ENCODE measurements around the gene ANKRD16. TPM values are rescaled to one million over a fixed set of nuclear protein-coding genes. Genes with fewer than 3 reads are reported as not detected.

Gene ANKRD16
- total and polyA plus RNA-seq, 8 donors, result 2.2 to 233 (median 8.2) TPM

DNA sequence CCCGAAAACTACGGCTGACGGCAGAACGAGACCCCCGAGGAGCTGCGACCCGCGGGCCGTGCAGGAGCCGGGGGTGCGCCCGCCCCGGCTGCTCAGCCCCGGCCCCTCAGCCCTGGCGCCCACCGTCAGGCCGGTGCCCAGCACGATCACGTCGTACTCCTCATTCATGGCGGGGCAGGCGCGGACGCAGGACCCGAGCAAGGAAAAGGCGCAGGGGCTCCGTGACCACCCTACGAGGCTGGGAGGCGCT is 76.7 kb downstream of the ANKRD16 start:
- DNase-seq, result no peak
- Histone ChIP-seq H3K36me3 (peaks cover 0 to 3% (median 2%) of the 10 kb centered on the region in 4 donors), H3K4me3 (peak overlapping the region; percentile 83 to 100 (median 94)), H3K27ac (peak overlapping the region; percentile 95 to 100 (median 98)), H3K27me3 (no peaks in the 10 kb centered on the region), H3K9me3 (no peaks in the 10 kb centered on the region), H3K4me1 (peaks cover 21 to 55% (median 47%) of the 10 kb centered on the region in 4 donors)
- 0% methylated on average over 7 to 29 of the region's 29 CpGs for WGBS, 5 donors
- intact Hi-C loops (cut with DNase I; ENCODE audit: low total_unique reads), result loop anchor here (10.0 kb wide), 1 partner anchor 62 kb away; no protein-coding TSS in a partner anchor
- TF ChIP-seq EP300 (IDR thresholded peaks at IDR 0.05) (no peak), POLR2AphosphoS5 (IDR thresholded peaks at IDR 0.05) (no peak), POLR2A (IDR thresholded peaks at IDR 0.05) (no peak)
- TF ChIP-seq, protein P1, sequence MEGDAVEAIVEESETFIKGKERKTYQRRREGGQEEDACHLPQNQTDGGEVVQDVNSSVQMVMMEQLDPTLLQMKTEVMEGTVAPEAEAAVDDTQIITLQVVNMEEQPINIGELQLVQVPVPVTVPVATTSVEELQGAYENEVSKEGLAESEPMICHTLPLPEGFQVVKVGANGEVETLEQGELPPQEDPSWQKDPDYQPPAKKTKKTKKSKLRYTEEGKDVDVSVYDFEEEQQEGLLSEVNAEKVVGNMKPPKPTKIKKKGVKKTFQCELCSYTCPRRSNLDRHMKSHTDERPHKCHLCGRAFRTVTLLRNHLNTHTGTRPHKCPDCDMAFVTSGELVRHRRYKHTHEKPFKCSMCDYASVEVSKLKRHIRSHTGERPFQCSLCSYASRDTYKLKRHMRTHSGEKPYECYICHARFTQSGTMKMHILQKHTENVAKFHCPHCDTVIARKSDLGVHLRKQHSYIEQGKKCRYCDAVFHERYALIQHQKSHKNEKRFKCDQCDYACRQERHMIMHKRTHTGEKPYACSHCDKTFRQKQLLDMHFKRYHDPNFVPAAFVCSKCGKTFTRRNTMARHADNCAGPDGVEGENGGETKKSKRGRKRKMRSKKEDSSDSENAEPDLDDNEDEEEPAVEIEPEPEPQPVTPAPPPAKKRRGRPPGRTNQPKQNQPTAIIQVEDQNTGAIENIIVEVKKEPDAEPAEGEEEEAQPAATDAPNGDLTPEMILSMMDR (IDR thresholded peaks at IDR 0.05), result no peak

- H3K4me3 ChIP-seq, result peak overlapping the region; percentile 83 to 100 (median 94)
- DNase-seq, result peak; percentile 58 to 73
- H3K36me3 ChIP-seq, result peaks cover 0 to 8% (median 2%) of the 10 kb centered on the region in 4 donors
- intact Hi-C loops (cut with DNase I; ENCODE audit: low total_unique reads), result loop anchor here (10.0 kb wide), 1 partner anchor 62 kb away; no protein-coding TSS in a partner anchor
- 0 to 1% (median 0%) methylated on average over 22 to 49 of the region's 49 CpGs for WGBS, 5 donors
- no peaks in the 10 kb centered on the region for H3K27me3 ChIP-seq
- H3K27ac ChIP-seq, result peak overlapping the region; percentile 95 to 100 (median 98)
- TF ChIP-seq POLR2AphosphoS5 (IDR thresholded peaks at IDR 0.05) (peak in 1 of 3 donors; percentile 7), POLR2A (IDR thresholded peaks at IDR 0.05) (no peak)
- TF ChIP-seq, protein P1 (IDR thresholded peaks at IDR 0.05), result no peak
- peaks cover 21 to 60% (median 50%) of the 10 kb centered on the region in 4 donors for H3K4me1 ChIP-seq
- H3K9me3 ChIP-seq, result no peaks in the 10 kb centered on the region
These were observed 77.2 kb downstream of the ANKRD16 start for GRCh38 chr10:5812283-5813090.

Other genes with a start within 250 kb of the ANKRD16 start
- 10 to 100 TPM in 4 of 5 donors, under 1 TPM in 1; 0.89 to 15.6 (median 14.1) TPM for gene ASB13, start 223.3 kb downstream of the ANKRD16 start, total RNA-seq
- 10 to 100 TPM; 21.2 to 27.5 (median 25.1) TPM for gene ASB13, start 223.3 kb downstream of the ANKRD16 start, polyA plus RNA-seq
- 100 to 1,000 TPM in 2 of 5 donors, 10 to 100 TPM in 3; 14.5 to 362 (median 88.4) TPM for gene TASOR2, start 205.1 kb downstream of the ANKRD16 start, total RNA-seq
- gene TASOR2, start 205.1 kb downstream of the ANKRD16 start, polyA plus RNA-seq, result 1 to 10 TPM; 6.0 to 8.2 (median 6.0) TPM
- gene GDI2, start 76.5 kb downstream of the ANKRD16 start, total RNA-seq, result 100 to 1,000 TPM in 4 of 5 donors, 10 to 100 TPM in 1; 63.4 to 600 (median 187) TPM
- gene GDI2, start 76.5 kb downstream of the ANKRD16 start, polyA plus RNA-seq, result 100 to 1,000 TPM; 104 to 180 (median 108) TPM
- gene FBH1, start 350 bp upstream of the ANKRD16 start, total RNA-seq, result 100 to 1,000 TPM in 3 of 5 donors, 10 to 100 TPM in 2; 42.6 to 192 (median 110) TPM
- gene FBH1, start 350 bp upstream of the ANKRD16 start, polyA plus RNA-seq, result 10 to 100 TPM; 38.4 to 51.4 (median 40.3) TPM
- 10 to 100 TPM in 3 of 5 donors, 1 to 10 TPM in 2; 6.7 to 63.0 (median 16.1) TPM for gene IL15RA, start 87.7 kb upstream of the ANKRD16 start, total RNA-seq
- gene IL15RA, start 87.7 kb upstream of the ANKRD16 start, polyA plus RNA-seq, result 10 to 100 TPM; 13.9 to 26.1 (median 15.7) TPM
- 1 to 10 TPM in 2 of 5 donors, under 1 TPM in 1, not detected in 2; 0.45 to 2.3 (median 1.5) TPM for gene IL2RA, start 172.5 kb upstream of the ANKRD16 start, total RNA-seq
- 1 to 10 TPM in 1 of 3 donors, under 1 TPM in 2; 0.46 to 1.3 (median 0.60) TPM for gene IL2RA, start 172.5 kb upstream of the ANKRD16 start, polyA plus RNA-seq
- 100 to 1,000 TPM in 3 of 5 donors, 10 to 100 TPM in 2; 71.0 to 168 (median 105) TPM for gene RBM17, start 199.1 kb upstream of the ANKRD16 start, total RNA-seq
- gene RBM17, start 199.1 kb upstream of the ANKRD16 start, polyA plus RNA-seq, result 10 to 100 TPM; 41.4 to 58.5 (median 50.9) TPM

All from stomach (tissue), 9 donors.